Dermis blood vessel endothelial cell (primary cell): ENCODE measurements around the gene UPP1. TPM values are rescaled to one million over a fixed set of nuclear protein-coding genes. Genes with fewer than 3 reads are reported as not detected.
"Not testable (repeated sequence)": the region's sequence is repeated elsewhere in the genome, so short reads cannot be mapped to it uniquely, and the experiment has no call there.

Source experiments
- DNase-seq: peaks from one replicate; pipeline ENCODE4 v3.0.0; 2010
- total RNA-seq: library from RNA; depleted of rRNA; stranded (reverse); fragments of >200 nt; gene quantifications from 2 replicates; pipeline ENCODE4 v1.2.3, GENCODE V29; 2014

Gene UPP1
- 13.2 and 30.3 TPM in 2 replicates for total RNA-seq

GRCh38 chr7:48089046-48090003, at the start of gene UPP1:
TSS of gene UPP1 (plus strand) at chr7:48089265. CDS start at chr7:48094784, 5,519 bp downstream.
- DNase-seq: peak; percentile 55

GRCh38 chr7:48040944-48041652, 48.0 kb upstream of the UPP1 start:
- DNase-seq: no peak

- DNase-seq: peak; percentile 65
Observed at GRCh38 chr7:48041653-48041970, 47.5 kb upstream of the UPP1 start.

- peak; percentile 73 for DNase-seq
Observed at GRCh38 chr7:48042216-48042615, 46.8 kb upstream of the UPP1 start.

- no peak for DNase-seq
Observed at GRCh38 chr7:48042636-48043035, 46.4 kb upstream of the UPP1 start.

- no peak for DNase-seq
Observed at GRCh38 chr7:48045195-48045765, 43.8 kb upstream of the UPP1 start.

GRCh38 chr7:48046458-48046857, 42.6 kb upstream of the UPP1 start:
- no peak for DNase-seq

GRCh38 chr7:48048113-48048512, 41.0 kb upstream of the UPP1 start:
- no peak for DNase-seq

GRCh38 chr7:48049850-48050249, 39.2 kb upstream of the UPP1 start:
- no peak for DNase-seq

- DNase-seq: peak; percentile 32
Observed at GRCh38 chr7:48052748-48053147, 36.3 kb upstream of the UPP1 start.

- DNase-seq: no peak
Observed at GRCh38 chr7:48053736-48054135, 35.3 kb upstream of the UPP1 start.

GRCh38 chr7:48058990-48059389, 30.1 kb upstream of the UPP1 start:
- no peak for DNase-seq

- DNase-seq: no peak
Observed at GRCh38 chr7:48059706-48060105, 29.4 kb upstream of the UPP1 start.

- no peak for DNase-seq
Observed at GRCh38 chr7:48063985-48064384, 25.1 kb upstream of the UPP1 start.

- no peak for DNase-seq
Observed at GRCh38 chr7:48067475-48067874, 21.6 kb upstream of the UPP1 start.

GRCh38 chr7:48074204-48074654, 14.8 kb upstream of the UPP1 start:
- no peak for DNase-seq

GRCh38 chr7:48077423-48077822, 11.6 kb upstream of the UPP1 start:
- DNase-seq: no peak

- no peak for DNase-seq
Observed at GRCh38 chr7:48078470-48078869, 10.6 kb upstream of the UPP1 start.

- not testable (repeated sequence) for DNase-seq
Observed at GRCh38 chr7:48082378-48082777, 6.7 kb upstream of the UPP1 start.

- DNase-seq: no peak
Observed at GRCh38 chr7:48083114-48083830, 5.8 kb upstream of the UPP1 start.

- DNase-seq: peak; percentile 95
Observed at GRCh38 chr7:48084727-48085432, 4.2 kb upstream of the UPP1 start.

- DNase-seq: no peak
Observed at GRCh38 chr7:48085433-48085791, 3.7 kb upstream of the UPP1 start.
